H1 (cell line): ENCODE measurements around the gene CPLANE1. TPM values are rescaled to one million over a fixed set of nuclear protein-coding genes. Genes with fewer than 3 reads are reported as not detected.
"Not testable (repeated sequence)": the region's sequence is repeated elsewhere in the genome, so short reads cannot be mapped to it uniquely, and the experiment has no call there.

ENCODE experiments used
- CTCF ChIA-PET: fragments of 300-600 bp; sonication (Branson Sonifier 250); formaldehyde crosslinking; loops from one replicate; lab custom pipeline; 2021; ENCODE audit not compliant: partially characterized antibody; lab: Charles Lee
- POLR2A ChIA-PET: fragments of 300-600 bp; sonication (Branson Sonifier 250); formaldehyde crosslinking; loops from one replicate; lab custom pipeline; 2021; ENCODE audit warnings: inconsistent platforms; ENCODE audit not compliant: partially characterized antibody; lab: Charles Lee
- DNase-seq, 2 experiments: peaks; one replicate each; pipeline versions ENCODE4 v3.0.0 to v3.0.0-alpha.2; 2010 to 2022; ENCODE audit warnings: low spot score in 2 of 2, low read depth in 1 of 2, mixed read lengths in 1 of 2
- FAIRE-seq: peaks from 2 replicates; lab custom pipeline; 2011; peaks lifted over from hg19 to GRCh38; lab: Jason Lieb, UNC
- H2AFZ ChIP-seq: 2 replicates; pipeline ENCODE4 v1.8.1; 2012; ENCODE audit warnings: low read length, inconsistent platforms
- H2AK5ac ChIP-seq: 2 replicates; pipeline ENCODE4 v1.6.1; 2013; ENCODE audit warnings: low read depth, low read length
- H2BK120ac ChIP-seq: replicated peaks from 2 replicates; pipeline ENCODE3; 2013; ENCODE audit warnings: low read depth, low read length, inconsistent platforms
- H2BK12ac ChIP-seq: 2 replicates; pipeline ENCODE4 v1.6.1; 2013; ENCODE audit warnings: low read depth, low read length
- H2BK15ac ChIP-seq: 2 replicates; pipeline ENCODE4 v1.6.1; 2013; ENCODE audit warnings: low read length
- H2BK20ac ChIP-seq: 2 replicates; pipeline ENCODE4 v1.6.1; 2013; ENCODE audit warnings: low read length
- H2BK5ac ChIP-seq: 2 replicates; pipeline ENCODE4 v1.6.1; 2013; ENCODE audit warnings: low read depth, low read length
- H3K14ac ChIP-seq: 2 replicates; pipeline ENCODE4 v1.6.1; 2013; ENCODE audit warnings: inconsistent platforms; ENCODE audit not compliant: insufficient read length
- H3K18ac ChIP-seq: 2 replicates; pipeline ENCODE4 v1.6.1; 2013; ENCODE audit warnings: low read length; ENCODE audit errors: extremely low read depth
- H3K23ac ChIP-seq: 2 replicates; pipeline ENCODE4 v1.6.1; 2013; ENCODE audit warnings: inconsistent platforms; ENCODE audit not compliant: insufficient read length
- H3K23me2 ChIP-seq: 2 replicates; pipeline ENCODE4 v1.6.1; 2013; ENCODE audit warnings: low read depth, low read length
- H3K27ac ChIP-seq: 2 replicates; pipeline ENCODE4 v1.6.1; 2011; ENCODE audit warnings: low read depth, low read length, inconsistent platforms
- H3K27me3 ChIP-seq, 4 experiments: replicated peaks in 1 of 4; 1 replicate in 1 of 4; 2 replicates in 3 of 4; pipeline versions ENCODE4 v1.6.1 to v1.8.1; 2011 to 2013; ENCODE audit warnings: low read length in 3 of 4, mild to moderate bottlenecking in 3 of 4, inconsistent platforms in 2 of 4, mixed read lengths in 2 of 4, moderate library complexity in 1 of 4; ENCODE audit not compliant: control insufficient read depth in 3 of 4, insufficient read depth in 3 of 4; ENCODE audit errors: extremely low read depth in 1 of 4
- H3K36me3 ChIP-seq, 4 experiments: 2 replicates each; pipeline versions ENCODE4 v1.6.1 to v1.8.1; 2011 to 2013; ENCODE audit warnings: mild to moderate bottlenecking in 4 of 4, low read length in 3 of 4, moderate library complexity in 2 of 4, control low read depth in 1 of 4, inconsistent platforms in 1 of 4; ENCODE audit not compliant: insufficient read depth in 4 of 4, control insufficient read depth in 2 of 4
- H3K4ac ChIP-seq: replicated peaks from 2 replicates; pipeline ENCODE3; 2013; ENCODE audit warnings: low read length, low read depth, mixed read lengths, inconsistent platforms; ENCODE audit not compliant: insufficient read length
- H3K4me1 ChIP-seq, 4 experiments: replicated peaks in 1 of 4; 1 replicate in 1 of 4; 2 replicates in 3 of 4; pipeline versions ENCODE4 v1.6.1 to v1.8.1; 2011 to 2013; ENCODE audit warnings: low read length in 3 of 4, inconsistent platforms in 2 of 4, mixed read lengths in 1 of 4; ENCODE audit not compliant: insufficient read depth in 4 of 4, control insufficient read depth in 3 of 4
- H3K4me2 ChIP-seq, 2 experiments: 2 replicates each; pipeline versions ENCODE4 v1.6.1 to v1.8.1; 2011 to 2013; ENCODE audit warnings: low read depth in 2 of 2, low read length in 2 of 2, control low read depth in 1 of 2, inconsistent platforms in 1 of 2, mild to moderate bottlenecking in 1 of 2; ENCODE audit not compliant: insufficient read depth in 1 of 2
- H3K4me3 ChIP-seq, 4 experiments: fragments of 200-600, 300-600 bp in 1 of 4; sonication (generic), shearing (Covaris generic), sonication (Bioruptor Twin) in 1 of 4; 2 replicates each; pipeline versions ENCODE4 v1.5.1 to v1.8.1; 2011 to 2016; ENCODE audit warnings: low read length in 4 of 4, low read depth in 3 of 4, control low read depth in 2 of 4, inconsistent platforms in 2 of 4, mild to moderate bottlenecking in 2 of 4, mixed read lengths in 1 of 4, moderate library complexity in 1 of 4; ENCODE audit not compliant: insufficient read depth in 2 of 4; ENCODE audit errors: extremely low read depth in 1 of 4
- H3K56ac ChIP-seq: replicated peaks from 2 replicates; pipeline ENCODE3; 2013; ENCODE audit warnings: low read depth, mild to moderate bottlenecking, mixed read lengths, low read length, inconsistent platforms; ENCODE audit not compliant: insufficient read length
- H3K79me1 ChIP-seq: 2 replicates; pipeline ENCODE4 v1.6.1; 2013; ENCODE audit warnings: low read depth, low read length, control low read depth
- H3K79me2 ChIP-seq, 2 experiments: 2 replicates each; pipeline versions ENCODE4 v1.6.1 to v1.8.1; 2012 to 2013; ENCODE audit warnings: low read length in 2 of 2, mild to moderate bottlenecking in 2 of 2, inconsistent platforms in 1 of 2; ENCODE audit not compliant: insufficient read depth in 2 of 2, control insufficient read depth in 1 of 2
- H3K9ac ChIP-seq, 4 experiments: replicated peaks in 1 of 4; 1 replicate in 1 of 4; 2 replicates in 3 of 4; pipeline versions ENCODE4 v1.6.1 to v1.8.1; 2011 to 2013; ENCODE audit warnings: low read depth in 3 of 4, low read length in 3 of 4, control low read depth in 2 of 4, mild to moderate bottlenecking in 2 of 4, moderate library complexity in 2 of 4, inconsistent platforms in 1 of 4; ENCODE audit errors: extremely low read depth in 1 of 4
- H3K9me3 ChIP-seq, 2 experiments: 2 replicates each; pipeline versions ENCODE4 v1.6.1 to v1.8.1; 2012 to 2013; ENCODE audit warnings: mild to moderate bottlenecking in 2 of 2, moderate library complexity in 2 of 2, control low read depth in 1 of 2, inconsistent platforms in 1 of 2, low read depth in 1 of 2, low read length in 1 of 2, mixed read lengths in 1 of 2; ENCODE audit not compliant: insufficient read depth in 2 of 2
- H4K20me1 ChIP-seq, 2 experiments: replicated peaks in 1 of 2; 2 replicates each; pipeline versions ENCODE3 to v1.8.1; 2011 to 2013; ENCODE audit warnings: inconsistent platforms in 2 of 2, low read length in 2 of 2, mild to moderate bottlenecking in 1 of 2; ENCODE audit not compliant: insufficient read depth in 2 of 2, control insufficient read depth in 1 of 2
- H4K5ac ChIP-seq: 2 replicates; pipeline ENCODE4 v1.6.1; 2013; ENCODE audit warnings: low read length, low read depth, mixed read lengths, inconsistent platforms; ENCODE audit not compliant: insufficient read length
- H4K8ac ChIP-seq: 2 replicates; pipeline ENCODE4 v1.8.0; 2013; ENCODE audit warnings: mild to moderate bottlenecking, moderate library complexity, low read length, inconsistent platforms; ENCODE audit not compliant: insufficient read depth; ENCODE audit errors: extremely low read depth
- H4K91ac ChIP-seq: replicated peaks from 2 replicates; pipeline ENCODE3; 2013; ENCODE audit warnings: low read length, mixed read lengths, inconsistent platforms; ENCODE audit not compliant: insufficient read length
- WGBS, 2 experiments: shearing (Covaris generic) in 1 of 2; methylation state at CpG; one replicate each; pipeline versions ENCODE4 v1.1.6 to v1.1.7; 2013 to 2015; ENCODE audit warnings: low lambda C conversion rate in 2 of 2, mixed read lengths in 2 of 2, inconsistent platforms in 1 of 2, low coverage in 1 of 2, missing lambda C conversion rate in 1 of 2; ENCODE audit not compliant: insufficient replicate concordance in 2 of 2, insufficient coverage in 1 of 2, insufficient read length in 1 of 2; ENCODE audit errors: extremely low coverage in 1 of 2, missing lambda C conversion rate in 1 of 2; 5-methylcytosine and 5-hydroxymethylcytosine counted together
- polyA plus RNA-seq, 7 experiments: library from polyadenylated mRNA; depleted of rRNA in 3 of 7; stranded (reverse) in 5 of 7; unstranded in 2 of 7; fragments of >200 nt in 5 of 7; fragments of 200-250 nt in 2 of 7; gene quantifications; 1 replicate in 5 of 7; 2 replicates in 1 of 7; 4 replicates in 1 of 7; pipeline versions ENCODE4 v1.2.1 to v1.2.3, GENCODE V29; 2011 to 2013; ENCODE audit warnings: missing spikeins in 2 of 7, mixed read lengths in 2 of 7
- total RNA-seq: library from RNA; stranded (reverse); fragmentation: NEBNext Ultra II Directional; extraction: Animal tissue kit (Norgen Biotek cat#: 25700); gene quantifications from 2 replicates; pipeline ENCODE4 v1.2.1, GENCODE V29; 2021

Gene CPLANE1
- total and polyA plus RNA-seq, 2 of the 8 experiments (the other 6 are each of a cell fraction or from before 2014, with no cell fraction given) = 2.2 to 8.8 TPM

GRCh38 chr5:37086026-37086425, 163.2 kb downstream of the CPLANE1 start:
- H2BK5ac ChIP-seq, H3K4me2 ChIP-seq, POLR2A ChIA-PET, H3K14ac ChIP-seq, H4K20me1 ChIP-seq, H3K79me2 ChIP-seq, H4K91ac ChIP-seq, CTCF ChIA-PET, H2BK20ac ChIP-seq, H2AFZ ChIP-seq, H2BK12ac ChIP-seq, H3K9ac ChIP-seq, H3K79me1 ChIP-seq, H2BK120ac ChIP-seq, H4K5ac ChIP-seq, H3K4ac ChIP-seq, FAIRE-seq, H3K4me1 ChIP-seq, H3K36me3 ChIP-seq, H3K23ac ChIP-seq, H3K56ac ChIP-seq, H3K18ac ChIP-seq, H3K9me3 ChIP-seq, DNase-seq, H3K4me3 ChIP-seq, H2AK5ac ChIP-seq, H3K27ac ChIP-seq, H4K8ac ChIP-seq, H3K23me2 ChIP-seq, H2BK15ac ChIP-seq: not testable (repeated sequence)
- WGBS, 2 experiments = 84% methylated on average over 1 of the region's 1 CpG; no CpG with 5 or more reads in 1 of the 2 experiments
- peaks cover 15 to 28% (median 25%) of the 10 kb centered on the region in 4 experiments; a peak in 6 of 7 replicates for H3K27me3 ChIP-seq

- H3K23me2 ChIP-seq, H4K8ac ChIP-seq, H4K5ac ChIP-seq, H4K91ac ChIP-seq, DNase-seq, H2BK5ac ChIP-seq, H2AK5ac ChIP-seq, H3K79me2 ChIP-seq, H3K27ac ChIP-seq, H3K9ac ChIP-seq, POLR2A ChIA-PET, H3K36me3 ChIP-seq, H4K20me1 ChIP-seq, H3K56ac ChIP-seq, H2BK120ac ChIP-seq, FAIRE-seq, H2BK12ac ChIP-seq, H3K79me1 ChIP-seq, H3K4me3 ChIP-seq, H3K4me1 ChIP-seq, H3K23ac ChIP-seq, H3K18ac ChIP-seq, H2BK20ac ChIP-seq, H2BK15ac ChIP-seq, H2AFZ ChIP-seq, H3K4ac ChIP-seq, H3K9me3 ChIP-seq, H3K14ac ChIP-seq, H3K4me2 ChIP-seq: not testable (repeated sequence)
- CTCF ChIA-PET = interaction anchor here (1.1 kb wide), 1 partner anchor 113 kb away, joined by 3 read pairs; no protein-coding TSS in a partner anchor
- H3K27me3 ChIP-seq = peaks cover 13 to 24% (median 21%) of the 10 kb centered on the region in 4 experiments; a peak in 6 of 7 replicates
- WGBS, 2 experiments = 84% methylated on average over 2 of the region's 2 CpGs; no CpG with 5 or more reads in 1 of the 2 experiments
These were observed 166.2 kb downstream of the CPLANE1 start for GRCh38 chr5:37082977-37083376.
